B cell (primary cell): ENCODE data around the gene TNFRSF12A. TPM values are rescaled to one million over a fixed set of nuclear protein-coding genes. Genes with fewer than 3 reads are reported as not detected.

ENCODE experiments used
- ATAC-seq: fragments of 200-7000 bp; cut with Tn5 transposase; one replicate; pipeline ENCODE4 v1.10.0; 2021; ENCODE audit warnings: low read depth, mild to moderate bottlenecking, moderate number of reproducible peaks, moderate library complexity
- CTCF ChIA-PET: fragments of 350-600 bp; sonication (Branson Sonifier 250); formaldehyde crosslinking; loops from one replicate; lab custom pipeline; 2021; ENCODE audit warnings: antibody characterized with exemption, inconsistent platforms; lab: Charles Lee
- POLR2A ChIA-PET: fragments of 350-600 bp; sonication (Branson Sonifier 250); formaldehyde crosslinking; loops from one replicate; lab custom pipeline; 2021; ENCODE audit warnings: antibody characterized with exemption; lab: Charles Lee
- DNase-seq: peaks from one replicate; pipeline ENCODE4 v3.0.0; 2013
- H2AFZ ChIP-seq: 2 replicates; pipeline ENCODE4 v1.6.1; 2012; ENCODE audit warnings: mild to moderate bottlenecking, low read depth, low read length; ENCODE audit not compliant: insufficient read depth, poor library complexity, severe bottlenecking
- H3K27ac ChIP-seq, 2 donors: 1 replicate in 1 of 2; 2 replicates in 1 of 2; pipeline ENCODE4 v1.5.1; 2012 to 2013; ENCODE audit warnings: low read length in 2 of 2, mild to moderate bottlenecking in 2 of 2, moderate library complexity in 1 of 2
- H3K27me3 ChIP-seq, 4 experiments: fragments of 200-600 bp in 1 of 4; sonication (generic) in 1 of 4; replicated peaks in 1 of 4; 1 replicate in 2 of 4; 2 replicates in 2 of 4; pipeline versions ENCODE4 v1.6.1 to v1.7.0; 2013 to 2016; ENCODE audit warnings: low read length in 3 of 4, mild to moderate bottlenecking in 2 of 4, mixed read lengths in 1 of 4, moderate library complexity in 1 of 4; ENCODE audit not compliant: insufficient read depth in 4 of 4, control insufficient read depth in 3 of 4; ENCODE audit errors: control extremely low read depth in 1 of 4
- H3K36me3 ChIP-seq, 2 experiments: replicated peaks in 1 of 2; 1 replicate in 1 of 2; 2 replicates in 1 of 2; pipeline versions ENCODE4 v1.6.1 to v1.7.1; 2013; ENCODE audit warnings: low read length in 1 of 2; ENCODE audit not compliant: insufficient read depth in 2 of 2, control insufficient read depth in 1 of 2; ENCODE audit errors: control extremely low read depth in 1 of 2, extremely low read depth in 1 of 2
- H3K4me1 ChIP-seq, 2 donors: fragments of 200-600 bp in 1 of 2; sonication (generic) in 1 of 2; 1 replicate in 1 of 2; 2 replicates in 1 of 2; pipeline versions ENCODE4 v1.5.1 to v1.6.1; 2013 to 2017; ENCODE audit warnings: low read length in 2 of 2; ENCODE audit not compliant: control insufficient read depth in 2 of 2, insufficient read depth in 2 of 2
- H3K4me2 ChIP-seq: replicated peaks from 2 replicates; pipeline ENCODE3; 2012; ENCODE audit warnings: mild to moderate bottlenecking, low read depth, low read length; ENCODE audit not compliant: poor library complexity, severe bottlenecking
- H3K4me3 ChIP-seq, 5 experiments: fragments of 200-600 bp in 1 of 5; sonication (generic) in 1 of 5; 1 replicate in 3 of 5; 2 replicates in 2 of 5; pipeline versions ENCODE4 v1.5.1 to v1.7.0; 2011 to 2016; ENCODE audit warnings: low read length in 4 of 5, mild to moderate bottlenecking in 4 of 5, low read depth in 2 of 5, control low read depth in 1 of 5, moderate library complexity in 1 of 5; ENCODE audit not compliant: insufficient read depth in 1 of 5; ENCODE audit errors: control extremely low read depth in 1 of 5, extremely low read depth in 1 of 5
- H3K79me2 ChIP-seq: fragments of 200-600 bp; sonication (generic); one replicate; pipeline ENCODE4 v1.6.0; 2016; ENCODE audit warnings: low read length; ENCODE audit not compliant: control insufficient read depth, insufficient read depth
- H3K9ac ChIP-seq: fragments of 200-600 bp; sonication (generic); 2 replicates; pipeline ENCODE4 v1.6.1; 2017; ENCODE audit warnings: mild to moderate bottlenecking, low read length, moderate library complexity
- H3K9me3 ChIP-seq, 3 donors: one replicate each; pipeline versions ENCODE4 v1.6.1 to v1.7.1; 2013; ENCODE audit warnings: low read length in 2 of 3; ENCODE audit not compliant: control insufficient read depth in 2 of 3, insufficient read depth in 1 of 3; ENCODE audit errors: control extremely low read depth in 1 of 3
- H4K20me1 ChIP-seq: 2 replicates; pipeline ENCODE4 v1.6.0; 2012; ENCODE audit warnings: mild to moderate bottlenecking, low read length; ENCODE audit not compliant: insufficient read depth, control insufficient read depth, poor library complexity, severe bottlenecking
- H3K27ac Mint-ChIP-seq: one replicate; pipeline ENCODE4 v1.8.0; 2021; ENCODE audit warnings: mixed read lengths
- H3K27me3 Mint-ChIP-seq: one replicate; pipeline ENCODE4 v1.8.0; 2021; ENCODE audit warnings: mixed read lengths
- H3K4me1 Mint-ChIP-seq: one replicate; pipeline ENCODE4 v1.8.0; 2021; ENCODE audit warnings: mixed read lengths
- H3K4me3 Mint-ChIP-seq: one replicate; pipeline ENCODE4 v1.8.0; 2021; ENCODE audit warnings: mixed read lengths
- H3K9me3 Mint-ChIP-seq: one replicate; pipeline ENCODE4 v1.8.0; 2022; ENCODE audit warnings: mixed read lengths; ENCODE audit not compliant: insufficient read depth
- CTCF ChIP-seq: fragments of 200-600 bp; IDR thresholded peaks from one replicate; pipeline ENCODE4 v1.8.0; 2022; ENCODE audit warnings: antibody characterized with exemption, mild to moderate bottlenecking
- EZH2 ChIP-seq: IDR thresholded peaks from 2 replicates; pipeline ENCODE4 v1.6.1; 2012; ENCODE audit warnings: borderline replicate concordance, low read depth, mild to moderate bottlenecking, moderate library complexity, low read length; ENCODE audit not compliant: insufficient read depth, poor library complexity, severe bottlenecking
- WGBS: methylation state at CpG from one replicate; pipeline ENCODE4 v1.1.5; 2013; ENCODE audit warnings: missing lambda C conversion rate; ENCODE audit not compliant: insufficient coverage; 5-methylcytosine and 5-hydroxymethylcytosine counted together
- intact Hi-C: fragments of 100-400 bp; cut with micrococcal nuclease; formaldehyde crosslinking; loops from one replicate; pipeline ENCODE4 v1.10.0; 2022
- polyA plus RNA-seq: library from polyadenylated mRNA; depleted of rRNA; stranded (reverse); fragments of >200 nt; gene quantifications from 2 replicates; pipeline ENCODE4 v1.2.3, GENCODE V29; 2012
- total RNA-seq, 2 donors: library from RNA; stranded (reverse); fragments of 120-200 nt in 1 of 2; gene quantifications; 1 replicate in 1 of 2; 2 replicates in 1 of 2; pipeline versions ENCODE4 v1.2.3 to v1.2.4, GENCODE V29; 2013 to 2022

Gene TNFRSF12A
- total and polyA plus RNA-seq, 2 donors (not counting 1 experiment from before 2014, with no cell fraction given) = 0.61 to 1.3 TPM

- Mint-ChIP-seq H3K27me3 (peaks cover 9% of the 10 kb centered on the region), H3K4me3 (peak overlapping the region; percentile 58), H3K4me1 (peaks cover 26% of the 10 kb centered on the region), H3K27ac (no peak overlapping the region), H3K9me3 (no peaks in the 10 kb centered on the region)
- Histone ChIP-seq H3K79me2 (no peaks in the 10 kb centered on the region), H3K9ac (peak overlapping the region; percentile 32), H3K4me3 (peak overlapping the region in 2 of 5 experiments; percentile 37 to 44), H3K36me3 (no peaks in the 10 kb centered on the region), H3K27ac (no peak overlapping the region), H2AFZ (peak overlapping the region; percentile 58), H3K9me3 (peaks cover 0 to 18% (median 0%) of the 10 kb centered on the region in 3 donors), H3K4me1 (peaks cover 25 to 32% of the 10 kb centered on the region in 2 donors), H4K20me1 (no peaks in the 10 kb centered on the region), H3K4me2 (peak overlapping the region; percentile 76), H3K27me3 (peaks cover 0 to 22% (median 10%) of the 10 kb centered on the region in 4 experiments)
- intact Hi-C loops = no loop called here
- no peak for TF ChIP-seq CTCF
- TF ChIP-seq EZH2 = no peak
- ChIA-PET CTCF (interaction anchor here (0.9 to 9.6 kb wide), 5 partner anchors 16 to 121 kb away, joined by 3 to 213 read pairs (median 6); partner anchors contain the start of genes HCFC1R1 and THOC6), POLR2A (no interaction called here)
- WGBS = 2% methylated on average over 10 of the region's 17 CpGs
- ATAC-seq = no peak
- peak; percentile 49 for DNase-seq
These were observed 12.0 kb upstream of the TNFRSF12A start for GRCh38 chr16:3007957-3008689.

- H3K4me3 ChIP-seq = peak overlapping the region in 1 of 5 experiments; percentile 44
- ATAC-seq (no peak), DNase-seq (no peak)
- ChIA-PET CTCF (interaction anchor here (1.2 to 9.6 kb wide), 3 partner anchors 15 to 26 kb away, joined by 4 to 213 read pairs (median 8); partner anchors contain the start of genes HCFC1R1 and THOC6), POLR2A (no interaction called here)
- H3K27ac ChIP-seq = no peak overlapping the region
- Mint-ChIP-seq H3K27me3 (peaks cover 9% of the 10 kb centered on the region), H3K4me1 (peaks cover 25% of the 10 kb centered on the region), H3K4me3 (no peak overlapping the region), H3K9me3 (no peaks in the 10 kb centered on the region), H3K27ac (no peak overlapping the region)
- 97% methylated on average over 3 of the region's 4 CpGs for WGBS
- TF ChIP-seq CTCF (no peak), EZH2 (no peak)
- no peaks in the 10 kb centered on the region for H3K79me2 ChIP-seq
- no peak overlapping the region for H2AFZ ChIP-seq
- H4K20me1 ChIP-seq = no peaks in the 10 kb centered on the region
- H3K36me3 ChIP-seq = no peaks in the 10 kb centered on the region
- peaks cover 0 to 14% (median 0%) of the 10 kb centered on the region in 3 donors for H3K9me3 ChIP-seq
- H3K9ac ChIP-seq = no peak overlapping the region
- intact Hi-C loops = no loop called here
- peak overlapping the region; percentile 76 for H3K4me2 ChIP-seq
- H3K27me3 ChIP-seq = peaks cover 0 to 22% (median 10%) of the 10 kb centered on the region in 4 experiments
- H3K4me1 ChIP-seq = peaks cover 25 to 28% of the 10 kb centered on the region in 2 donors
These were observed 11.5 kb upstream of the TNFRSF12A start for GRCh38 chr16:3008690-3009037.
